Prostate gland (tissue), 2 donors: ENCODE results near the gene ELK4. TPM values are rescaled to one million over a fixed set of nuclear protein-coding genes. Genes with fewer than 3 reads are reported as not detected.
A peak's percentile ranks its signal among the peaks of the same experiment; 100 is the strongest.

Source experiments
- DNase-seq: peaks from one replicate; pipeline ENCODE4 v3.0.0-alpha.2; 2019; ENCODE audit warnings: low spot score
- H3K27ac ChIP-seq, 2 donors: fragments of 200-600 bp; sonication (generic); 2 replicates each; pipeline ENCODE4 v1.5.1; 2017 to 2019
- H3K27me3 ChIP-seq: fragments of 200-600 bp; sonication (generic); replicated peaks from 2 replicates; pipeline ENCODE4 v1.5.1; 2019; ENCODE audit not compliant: insufficient read depth
- H3K36me3 ChIP-seq, 2 donors: fragments of 200-600 bp; sonication (generic); 1 replicate in 1 of 2; 2 replicates in 1 of 2; pipeline versions ENCODE4 v1.5.1 to v1.8.1; 2017 to 2019
- H3K4me1 ChIP-seq: fragments of 200-600 bp; sonication (generic); replicated peaks from 2 replicates; pipeline ENCODE4 v1.5.1; 2019
- H3K4me3 ChIP-seq, 2 donors: fragments of 200-600 bp; sonication (generic); 2 replicates each; pipeline ENCODE4 v1.5.1; 2017 to 2019
- H3K9me3 ChIP-seq: fragments of 200-600 bp; sonication (generic); 2 replicates; pipeline ENCODE4 v1.5.1; 2017
- POLR2A ChIP-seq: fragments of 450-650 bp; IDR thresholded peaks from one replicate; pipeline ENCODE4 v1.6.1; 2016; ENCODE audit warnings: antibody characterized with exemption, mild to moderate bottlenecking
- POLR2AphosphoS5 ChIP-seq: sonication (generic); formaldehyde crosslinking; IDR thresholded peaks from one replicate; pipeline ENCODE4 v1.6.1; 2017; ENCODE audit warnings: antibody characterized with exemption
- WGBS: methylation state at CpG from one replicate; pipeline ENCODE4 v1.1.5; 2018; 5-methylcytosine and 5-hydroxymethylcytosine counted together
- intact Hi-C: fragments of 100-400 bp; cut with DNase I; formaldehyde crosslinking; loops from one replicate; pipeline ENCODE4 v1.14.2; 2022
- total RNA-seq, 2 donors: library from RNA; depleted of rRNA; stranded (reverse); fragments of >200 nt; gene quantifications; one replicate each; pipeline ENCODE4 v1.1.0, GENCODE V29; 2016
- TF ChIP-seq, protein P1 (sequence below), 4 experiments: fragments of 200-600 bp in 2 of 4; fragments of 450-650 bp in 2 of 4; sonication (generic) in 2 of 4; IDR thresholded peaks; 1 replicate in 3 of 4; 2 replicates in 1 of 4; pipeline ENCODE4 v1.5.1; 2016 to 2019; ENCODE audit warnings: antibody characterized with exemption in 4 of 4, mild to moderate bottlenecking in 2 of 4, moderate library complexity in 2 of 4

ELK4 gene
- total RNA-seq, 2 donors from 2014 or later = 58.8 to 62.7 TPM

DNA sequence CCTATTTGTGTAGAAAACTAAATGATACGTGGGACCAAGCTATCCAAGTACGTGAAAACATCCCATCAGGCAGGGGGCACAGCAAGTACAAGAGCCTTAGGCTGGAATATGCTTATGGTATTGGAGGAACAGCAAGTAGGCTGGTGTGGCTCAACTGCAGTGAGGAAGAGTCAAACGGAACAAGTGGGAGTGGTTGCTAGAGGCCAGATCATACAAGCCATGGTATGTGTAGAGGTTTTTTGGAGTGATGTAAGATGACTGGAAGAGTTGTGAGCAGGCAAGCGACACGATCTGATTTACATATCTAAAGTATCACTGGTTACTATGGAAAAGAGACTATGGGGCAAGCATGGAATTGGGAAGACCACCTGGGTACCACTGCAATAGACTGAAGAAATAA lies 27.8 kb downstream of the ELK4 start:
- no peaks in the 10 kb centered on the region for H3K36me3 ChIP-seq
- H3K4me3 ChIP-seq = no peak overlapping the region
- intact Hi-C loops = no loop called here
- no peaks in the 10 kb centered on the region for H3K9me3 ChIP-seq
- H3K27ac ChIP-seq = no peak overlapping the region
- TF ChIP-seq POLR2AphosphoS5 = no peak
- no peaks in the 10 kb centered on the region for H3K4me1 ChIP-seq
- no peaks in the 10 kb centered on the region for H3K27me3 ChIP-seq
- no peak for DNase-seq
- 89% methylated on average over 5 of the region's 5 CpGs for WGBS

DNA sequence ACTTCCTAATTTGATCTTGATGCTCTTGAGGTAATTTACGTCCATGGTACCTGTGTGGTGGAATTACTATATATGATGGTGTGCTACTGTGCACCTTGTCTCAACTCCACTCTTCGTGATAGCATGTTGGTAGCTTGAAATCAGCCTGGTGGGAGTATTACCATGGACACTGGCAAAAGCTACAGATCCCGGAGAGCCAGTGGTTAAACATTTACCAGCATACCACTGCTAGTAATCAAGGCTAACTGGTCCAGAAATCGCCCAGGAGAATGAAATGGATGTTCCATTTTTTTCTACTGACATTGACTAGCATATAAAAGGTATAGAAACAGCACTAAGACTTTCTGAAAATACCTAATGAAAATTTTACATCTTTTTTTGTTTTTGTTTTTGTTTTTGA lies 30.6 kb downstream of the ELK4 start:
- Histone ChIP-seq H3K4me1 (no peaks in the 10 kb centered on the region), H3K4me3 (no peak overlapping the region), H3K27ac (no peak overlapping the region), H3K27me3 (no peaks in the 10 kb centered on the region), H3K36me3 (no peaks in the 10 kb centered on the region), H3K9me3 (no peaks in the 10 kb centered on the region)
- DNase-seq = no peak
- WGBS = 73% methylated on average over 4 of the region's 4 CpGs
- intact Hi-C loops = no loop called here
- TF ChIP-seq, protein P1, sequence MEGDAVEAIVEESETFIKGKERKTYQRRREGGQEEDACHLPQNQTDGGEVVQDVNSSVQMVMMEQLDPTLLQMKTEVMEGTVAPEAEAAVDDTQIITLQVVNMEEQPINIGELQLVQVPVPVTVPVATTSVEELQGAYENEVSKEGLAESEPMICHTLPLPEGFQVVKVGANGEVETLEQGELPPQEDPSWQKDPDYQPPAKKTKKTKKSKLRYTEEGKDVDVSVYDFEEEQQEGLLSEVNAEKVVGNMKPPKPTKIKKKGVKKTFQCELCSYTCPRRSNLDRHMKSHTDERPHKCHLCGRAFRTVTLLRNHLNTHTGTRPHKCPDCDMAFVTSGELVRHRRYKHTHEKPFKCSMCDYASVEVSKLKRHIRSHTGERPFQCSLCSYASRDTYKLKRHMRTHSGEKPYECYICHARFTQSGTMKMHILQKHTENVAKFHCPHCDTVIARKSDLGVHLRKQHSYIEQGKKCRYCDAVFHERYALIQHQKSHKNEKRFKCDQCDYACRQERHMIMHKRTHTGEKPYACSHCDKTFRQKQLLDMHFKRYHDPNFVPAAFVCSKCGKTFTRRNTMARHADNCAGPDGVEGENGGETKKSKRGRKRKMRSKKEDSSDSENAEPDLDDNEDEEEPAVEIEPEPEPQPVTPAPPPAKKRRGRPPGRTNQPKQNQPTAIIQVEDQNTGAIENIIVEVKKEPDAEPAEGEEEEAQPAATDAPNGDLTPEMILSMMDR (IDR thresholded peaks at IDR 0.05) = no peak
- TF ChIP-seq POLR2A = no peak
- TF ChIP-seq POLR2AphosphoS5 = no peak

DNA sequence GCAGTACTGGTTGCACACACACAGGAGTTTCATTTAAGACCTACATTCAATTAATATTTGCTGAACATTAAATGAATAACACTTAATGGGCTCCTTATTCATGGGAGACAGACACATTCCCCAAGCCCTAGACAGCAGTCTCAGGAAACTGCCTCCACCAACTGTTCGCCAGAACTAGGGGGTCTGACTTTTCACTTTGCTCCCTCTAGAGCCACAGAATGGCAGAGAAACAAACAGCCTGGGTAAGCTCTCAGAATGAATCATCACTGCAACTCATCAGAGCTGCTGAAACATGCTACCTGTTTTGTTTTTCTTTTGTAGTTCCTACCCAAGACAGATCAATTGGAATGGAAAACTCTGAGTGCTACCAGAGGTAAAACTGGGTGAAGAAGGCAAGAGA lies 31.7 kb downstream of the ELK4 start:
- no peak for DNase-seq
- Histone ChIP-seq H3K27me3 (no peaks in the 10 kb centered on the region), H3K4me3 (no peak overlapping the region), H3K36me3 (no peaks in the 10 kb centered on the region), H3K27ac (peak overlapping the region; percentile 14 to 50), H3K4me1 (no peaks in the 10 kb centered on the region), H3K9me3 (no peaks in the 10 kb centered on the region)
- WGBS = 45% methylated on average over 1 of the region's 1 CpG
- TF ChIP-seq POLR2AphosphoS5 (no peak), POLR2A (no peak)
- TF ChIP-seq, protein P1 (IDR thresholded peaks at IDR 0.05) = no peak
- intact Hi-C loops = no loop called here

DNA sequence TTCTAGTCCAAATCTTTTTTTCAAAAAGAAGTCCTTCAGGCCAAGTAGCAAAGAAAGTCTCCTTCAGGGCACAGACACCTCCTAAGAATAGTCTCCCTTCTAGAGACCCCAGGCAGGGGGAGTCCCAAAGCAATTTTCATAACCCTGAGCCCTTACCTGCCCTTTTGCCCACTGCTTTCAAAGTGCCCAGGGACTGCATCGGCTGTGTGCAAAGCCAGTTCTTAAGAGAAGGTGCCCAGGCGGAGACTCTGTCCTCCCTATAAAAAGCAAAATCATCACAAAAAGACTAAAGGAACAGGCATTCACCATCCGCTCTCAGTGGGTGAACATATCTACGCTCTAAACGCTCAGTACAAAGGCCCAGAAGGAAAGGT lies 32.2 kb downstream of the ELK4 start:
- H3K27me3 ChIP-seq = no peaks in the 10 kb centered on the region
- no peak for DNase-seq
- H3K9me3 ChIP-seq = no peaks in the 10 kb centered on the region
- no peaks in the 10 kb centered on the region for H3K4me1 ChIP-seq
- TF ChIP-seq POLR2A (no peak), POLR2AphosphoS5 (no peak)
- TF ChIP-seq, protein P1 (IDR thresholded peaks at IDR 0.05) = no peak
- intact Hi-C loops = no loop called here
- WGBS = 77% methylated on average over 5 of the region's 5 CpGs
- no peaks in the 10 kb centered on the region for H3K36me3 ChIP-seq
- H3K27ac ChIP-seq = peak overlapping the region; percentile 14 to 50
- no peak overlapping the region for H3K4me3 ChIP-seq

DNA sequence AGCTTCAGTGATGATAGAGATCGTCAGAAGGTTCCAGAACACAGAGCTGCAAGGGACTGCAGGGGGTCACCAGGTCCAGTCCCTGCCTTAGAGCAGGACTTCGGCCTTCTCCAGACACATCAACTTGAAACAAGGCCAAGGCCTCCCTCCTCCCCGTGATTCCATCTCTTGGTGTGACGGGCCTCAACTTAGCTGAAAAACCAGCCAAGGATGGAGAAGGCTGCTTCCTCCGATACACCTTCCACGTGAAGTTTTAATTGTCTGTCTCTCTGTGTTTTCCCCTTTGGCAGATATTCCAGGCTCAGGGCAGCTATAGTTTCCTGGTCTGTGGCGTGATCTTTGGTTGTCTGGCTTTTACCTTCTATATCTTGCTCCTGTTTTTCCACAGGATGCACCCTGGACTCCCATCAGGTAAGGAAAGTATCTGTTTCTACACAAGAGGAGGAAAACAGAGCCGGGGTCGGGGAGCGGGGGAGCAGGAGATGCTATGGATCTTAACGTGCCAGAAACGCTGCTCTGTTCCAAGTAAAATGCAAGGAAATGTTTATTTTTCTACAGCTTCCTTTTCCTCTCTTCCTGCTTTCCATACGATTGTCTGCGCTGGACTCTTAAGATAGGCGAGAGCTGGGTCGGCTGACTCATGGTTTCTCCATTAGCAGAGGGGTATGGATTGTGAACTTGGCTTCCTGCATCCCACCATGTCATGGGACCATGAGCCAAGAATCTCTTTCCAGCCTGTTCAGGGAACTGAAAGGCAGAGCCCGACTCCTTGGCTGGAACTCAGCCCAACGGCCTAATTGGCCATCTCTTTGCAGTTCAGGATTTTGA lies 32.8 kb downstream of the ELK4 start:
- Histone ChIP-seq H3K27ac (peak overlapping the region; percentile 14 to 50), H3K4me1 (no peaks in the 10 kb centered on the region), H3K36me3 (no peaks in the 10 kb centered on the region), H3K27me3 (no peaks in the 10 kb centered on the region), H3K4me3 (no peak overlapping the region), H3K9me3 (no peaks in the 10 kb centered on the region)
- intact Hi-C loops = no loop called here
- no peak for DNase-seq
- 28% methylated on average over 18 of the region's 18 CpGs for WGBS
- TF ChIP-seq, protein P1 (IDR thresholded peaks at IDR 0.05) = no peak
- TF ChIP-seq POLR2AphosphoS5 = peak; percentile 47
